ENCODE data around the gene ELMO1. TPM values are rescaled to one million over a fixed set of nuclear protein-coding genes. Genes with fewer than 3 reads are reported as not detected.

ELMO1 gene
- total and polyA plus RNA-seq, 2 of the 13 experiments (the other 11 are each of a cell fraction or from before 2014, with no cell fraction given), result 0.11 to 0.17 TPM

GRCh38 chr7:36949711-36950600 lies 498.7 kb downstream of the ELMO1 start (continued):
- TF ChIP-seq ZNF281 (CRISPR knock-in tag; IDR thresholded peaks at IDR 0.05; ENCODE audit: borderline replicate concordance), result peak; percentile 77; the same call in 1 of the 2 replicates
- no peak for TF ChIP-seq MBNL3 (CRISPR knock-in tag; conservative IDR thresholded peaks at IDR 0.05)
- no peak for TF ChIP-seq ZNF142 (CRISPR knock-in tag; IDR thresholded peaks at IDR 0.05)
- TF ChIP-seq REST (IDR thresholded peaks at IDR 0.05; ENCODE audit: borderline replicate concordance in 1 of 2, low read depth in 1 of 2, low read length in 2 of 2), result no peak
- no peak for TF ChIP-seq NFKBIZ (CRISPR knock-in tag; IDR thresholded peaks at IDR 0.05)
- TF ChIP-seq ZNF18 (CRISPR knock-in tag; IDR thresholded peaks at IDR 0.05; ENCODE audit: insufficient replicate concordance), result no peak
- peak; percentile 65; the same call in 1 of the 2 replicates for TF ChIP-seq HNF4A (CRISPR knock-in tag; IDR thresholded peaks at IDR 0.05)
- TF ChIP-seq ZNF703 (CRISPR knock-in tag; IDR thresholded peaks at IDR 0.05; ENCODE audit: borderline replicate concordance), result no peak
- peak; percentile 93 for TF ChIP-seq ZNF878 (CRISPR knock-in tag; IDR thresholded peaks at IDR 0.05)
- no peak for TF ChIP-seq ZC3H4 (CRISPR knock-in tag; IDR thresholded peaks at IDR 0.05; ENCODE audit: borderline replicate concordance)
- no peak for TF ChIP-seq ZBTB37 (CRISPR knock-in tag; IDR thresholded peaks at IDR 0.05)

All from HepG2 (cell line).